Skin epidermis (tissue), 12 donors: ENCODE results near the gene GBGT1.

Source experiments
- H3K27ac ChIP-seq, 21 experiments: fragments of 200-600 bp; sonication (generic) in 11 of 21; one replicate each; pipeline ENCODE4 v1.5.0; 2020; ENCODE audit warnings: mild to moderate bottlenecking in 3 of 21, inconsistent platforms in 2 of 21, moderate library complexity in 2 of 21
- H3K4me3 ChIP-seq, 7 experiments: fragments of 200-600 bp; sonication (generic) in 2 of 7; one replicate each; pipeline ENCODE4 v1.5.0; 2020; ENCODE audit warnings: inconsistent platforms in 2 of 7, mild to moderate bottlenecking in 2 of 7, moderate library complexity in 1 of 7

GBGT1 gene

DNA sequence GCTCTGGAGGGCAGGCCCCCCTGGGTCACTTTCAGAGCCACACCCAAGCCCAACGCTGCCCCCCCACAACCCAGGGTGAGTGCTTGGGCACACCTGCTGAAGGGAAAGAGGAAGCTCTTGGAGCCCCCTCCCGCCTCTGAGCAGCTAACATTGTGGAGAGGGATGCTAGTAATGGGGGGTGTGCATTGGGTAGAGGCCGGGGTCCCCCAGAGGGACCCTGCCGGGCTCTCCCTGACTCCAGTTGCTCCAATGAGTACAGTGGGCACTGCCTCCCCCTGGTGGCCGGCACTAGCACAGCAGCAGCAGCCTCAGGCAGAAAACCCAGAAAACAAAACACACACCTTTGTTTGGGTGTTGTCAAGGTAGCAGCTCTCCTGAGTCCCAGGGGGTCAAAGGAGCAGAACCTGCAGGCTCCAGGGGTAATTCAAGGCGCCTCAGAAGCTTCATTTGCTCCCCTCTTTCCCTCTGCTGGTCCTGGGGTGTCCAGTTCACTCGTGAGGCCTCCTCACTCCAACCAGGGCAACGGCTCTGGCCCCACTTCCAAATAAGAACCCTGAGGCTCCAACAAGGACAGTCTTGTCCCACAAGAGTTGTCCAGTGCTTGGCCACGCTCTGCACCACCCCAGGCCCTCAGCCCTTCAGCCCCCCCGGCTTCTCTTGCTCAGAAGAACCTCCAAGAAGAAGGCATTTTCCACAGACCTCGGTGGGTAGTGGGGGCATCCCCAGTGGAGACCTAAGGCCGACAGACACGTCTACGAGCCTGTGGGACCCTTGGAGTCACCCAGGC, 16.1 kb downstream of the GBGT1 start:
- Histone ChIP-seq H3K27ac (peak overlapping the region; percentile 70 to 96 (median 87)), H3K4me3 (peak overlapping the region; percentile 28 to 79 (median 64))

DNA sequence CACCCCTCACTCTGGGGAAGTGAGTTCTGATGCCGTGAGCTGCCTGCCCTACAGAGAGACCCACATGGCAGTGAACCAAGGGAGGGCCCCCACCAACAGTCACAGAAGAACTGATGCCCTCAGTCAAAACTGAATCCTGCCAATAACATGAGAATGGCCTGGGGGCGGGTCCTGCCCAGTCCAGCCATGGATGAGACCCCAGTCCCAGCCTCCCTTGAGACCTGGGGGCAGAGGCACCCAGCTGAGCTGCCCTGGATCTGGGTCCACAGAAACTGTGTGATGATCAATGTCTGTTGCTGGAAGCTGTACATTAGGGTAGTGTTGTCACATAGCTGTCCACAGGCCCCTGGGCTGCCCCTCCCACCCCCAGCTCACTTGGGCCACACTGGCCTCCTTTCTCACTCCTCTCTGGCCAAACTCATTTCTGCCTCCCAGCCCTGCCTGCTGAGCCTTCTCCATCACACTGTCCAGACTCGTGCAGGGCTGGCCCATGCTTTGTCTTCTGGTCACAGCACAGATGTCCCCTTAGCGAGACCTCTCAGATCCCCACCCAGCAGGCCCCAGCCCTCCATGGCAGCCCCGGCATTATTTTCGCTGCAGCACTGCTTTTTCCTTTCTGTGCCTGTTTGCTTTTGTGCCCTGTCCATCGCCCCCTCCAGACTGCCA, 16.8 kb downstream of the GBGT1 start:
- peak overlapping the region in 1 of 7 experiments; percentile 64 for H3K4me3 ChIP-seq

GRCh38 chr9:133144904-133145851, 18.5 kb downstream of the GBGT1 start:
- Histone ChIP-seq H3K27ac (peak overlapping the region in 16 of 21 experiments; percentile 0 to 84 (median 70)), H3K4me3 (peak overlapping the region in 2 of 7 experiments; percentile 16 to 38)

More for the DNA sequence above, 16.8 kb downstream of the GBGT1 start:
- H3K27ac ChIP-seq, result peak overlapping the region in 10 of 21 experiments; percentile 45 to 96 (median 87)

DNA sequence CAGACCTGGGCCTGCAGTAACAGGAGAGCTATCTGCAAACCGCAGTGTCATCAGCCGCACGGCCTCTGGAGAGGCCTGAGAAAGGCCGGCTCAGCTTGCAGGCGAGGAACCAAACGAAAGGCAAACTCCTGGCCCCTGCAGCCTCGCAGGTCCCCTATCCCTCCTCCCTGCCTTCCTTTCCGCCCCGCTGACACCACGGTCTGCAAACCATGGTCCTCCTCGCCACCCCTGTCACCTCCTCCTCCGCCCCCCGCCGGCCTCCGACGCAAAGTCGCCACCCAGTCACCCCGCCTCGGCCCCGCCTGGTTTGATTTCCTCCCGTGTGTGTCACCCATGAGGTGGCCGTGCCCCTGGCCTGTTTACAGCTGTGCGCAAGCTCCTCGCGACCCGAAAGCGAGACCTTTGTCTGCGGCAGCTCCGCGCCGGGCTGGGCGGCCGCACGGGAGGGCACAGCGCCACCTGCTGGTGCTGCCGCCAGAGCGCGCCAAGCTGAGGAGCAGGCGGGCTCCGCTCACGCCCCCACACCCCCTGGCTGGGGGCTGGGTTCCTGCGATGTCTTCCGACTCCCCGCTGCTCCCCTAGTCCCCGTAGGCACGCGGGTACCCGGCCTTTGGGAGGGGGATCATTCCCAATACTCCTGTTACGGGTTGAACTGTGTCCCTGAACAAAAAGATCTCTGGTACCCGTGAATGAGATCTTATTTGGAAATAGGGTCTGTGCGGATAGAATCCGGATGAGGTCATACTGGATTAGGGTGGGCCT, 19.4 kb downstream of the GBGT1 start:
- Histone ChIP-seq H3K27ac (peak overlapping the region in 20 of 21 experiments; percentile 1 to 84 (median 62)), H3K4me3 (peak overlapping the region in 6 of 7 experiments; percentile 8 to 38 (median 18))

GRCh38 chr9:133143639-133144141, 20.0 kb downstream of the GBGT1 start:
- Histone ChIP-seq H3K27ac (peak overlapping the region in 20 of 21 experiments; percentile 1 to 84 (median 57)), H3K4me3 (peak overlapping the region in 5 of 7 experiments; percentile 8 to 38 (median 21))

GRCh38 chr9:133142684-133143622, 20.8 kb downstream of the GBGT1 start:
- H3K4me3 ChIP-seq, result no peak overlapping the region
- peak overlapping the region in 18 of 21 experiments; percentile 1 to 84 (median 60) for H3K27ac ChIP-seq

- peak overlapping the region in 19 of 21 experiments; percentile 1 to 94 (median 60) for H3K27ac ChIP-seq
- H3K4me3 ChIP-seq, result no peak overlapping the region
Observed at GRCh38 chr9:133141833-133142595, 21.7 kb downstream of the GBGT1 start.

- Histone ChIP-seq H3K27ac (peak overlapping the region in 12 of 21 experiments; percentile 5 to 94 (median 67)), H3K4me3 (no peak overlapping the region)
Observed at GRCh38 chr9:133140606-133141005, 23.1 kb downstream of the GBGT1 start.

GRCh38 chr9:133140174-133140505, 23.6 kb downstream of the GBGT1 start:
- Histone ChIP-seq H3K4me3 (no peak overlapping the region), H3K27ac (peak overlapping the region in 10 of 21 experiments; percentile 5 to 94 (median 69))

GRCh38 chr9:133139246-133140173, 24.2 kb downstream of the GBGT1 start:
- peak overlapping the region in 13 of 21 experiments; percentile 16 to 96 (median 63) for H3K27ac ChIP-seq

DNA sequence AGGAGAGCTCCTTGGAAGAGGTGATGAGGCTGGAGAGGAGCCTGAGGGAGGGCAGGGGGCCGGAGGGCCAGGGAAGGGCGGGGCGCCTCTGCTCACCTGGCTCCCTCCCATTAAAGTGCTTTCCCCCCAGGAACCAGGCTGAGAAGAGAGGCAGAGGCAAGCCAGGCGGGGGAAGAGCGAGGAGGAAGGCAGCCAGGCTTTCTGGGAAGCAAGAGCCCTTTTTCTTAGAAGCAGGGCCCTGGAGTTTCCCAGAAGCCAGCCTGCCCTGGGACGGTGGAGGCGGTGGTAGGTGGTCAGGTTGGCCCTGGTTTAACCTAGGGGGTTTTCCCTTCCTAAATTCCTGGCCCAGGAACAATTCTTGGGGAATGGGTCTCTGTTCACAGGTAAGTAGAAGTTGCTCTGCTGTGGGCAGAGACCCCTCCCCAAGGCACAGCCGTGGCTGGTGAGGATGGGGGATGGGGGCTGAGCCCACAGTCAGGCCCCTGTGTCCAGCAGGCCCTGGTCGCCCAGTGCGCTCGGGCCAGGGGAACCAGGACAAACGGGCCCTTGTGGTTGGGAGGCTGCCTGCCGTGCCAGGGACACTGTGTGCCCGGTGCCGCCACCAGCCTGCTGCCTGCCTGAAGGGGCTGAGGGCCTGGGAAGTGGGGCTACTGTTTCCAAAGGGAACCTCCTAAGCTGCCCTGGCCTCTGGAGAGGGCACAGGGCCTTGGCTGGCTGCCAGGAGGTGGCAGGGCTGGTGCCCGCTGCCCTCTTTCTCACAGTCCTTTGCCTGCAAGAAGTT, 26.1 kb downstream of the GBGT1 start:
- H3K4me3 ChIP-seq, result no peak overlapping the region
- H3K27ac ChIP-seq, result peak overlapping the region in 15 of 21 experiments; percentile 13 to 99 (median 93)

More at GRCh38 chr9:133139246-133140173, 24.2 kb downstream of the GBGT1 start:
- no peak overlapping the region for H3K4me3 ChIP-seq

- H3K4me3 ChIP-seq, result no peak overlapping the region
- peak overlapping the region; percentile 6 to 100 (median 95) for H3K27ac ChIP-seq
Observed at GRCh38 chr9:133135146-133135745, 28.5 kb downstream of the GBGT1 start.

- Histone ChIP-seq H3K4me3 (no peak overlapping the region), H3K27ac (peak overlapping the region; percentile 70 to 100 (median 95))
Observed at GRCh38 chr9:133134388-133135145, 29.1 kb downstream of the GBGT1 start.
